Adipose tissue (tissue), 3 donors: ENCODE results near the gene PITX3. TPM values are rescaled to one million over a fixed set of nuclear protein-coding genes. Genes with fewer than 3 reads are reported as not detected.
A peak's percentile ranks its signal among the peaks of the same experiment; 100 is the strongest.
"Not testable (repeated sequence)": the region's sequence is repeated elsewhere in the genome, so short reads cannot be mapped to it uniquely, and the experiment has no call there.

ENCODE experiments used
- H3K27ac ChIP-seq: one replicate; pipeline ENCODE4 v1.5.1; 2013; ENCODE audit warnings: low read depth, low read length
- WGBS, 3 donors: extraction: QIAGEN DNeasy Blood & Tissue Kit; methylation state at CpG; one replicate each; pipeline ENCODE4 v1.1.7; 2013; 5-methylcytosine and 5-hydroxymethylcytosine counted together
- polyA plus RNA-seq, 3 donors: library from polyadenylated mRNA; stranded (reverse); fragments of 200-250 nt; gene quantifications; one replicate each; pipeline ENCODE4 v1.2.3, GENCODE V29; 2013
- donor health status: healthy with polysubstance abuse.
- donor health status: Bipolar disorder and iron deficiency.
- donor health status: healthy.

Gene PITX3
- polyA plus RNA-seq, 3 donors = 0.36 TPM; not detected in 2

DNA sequence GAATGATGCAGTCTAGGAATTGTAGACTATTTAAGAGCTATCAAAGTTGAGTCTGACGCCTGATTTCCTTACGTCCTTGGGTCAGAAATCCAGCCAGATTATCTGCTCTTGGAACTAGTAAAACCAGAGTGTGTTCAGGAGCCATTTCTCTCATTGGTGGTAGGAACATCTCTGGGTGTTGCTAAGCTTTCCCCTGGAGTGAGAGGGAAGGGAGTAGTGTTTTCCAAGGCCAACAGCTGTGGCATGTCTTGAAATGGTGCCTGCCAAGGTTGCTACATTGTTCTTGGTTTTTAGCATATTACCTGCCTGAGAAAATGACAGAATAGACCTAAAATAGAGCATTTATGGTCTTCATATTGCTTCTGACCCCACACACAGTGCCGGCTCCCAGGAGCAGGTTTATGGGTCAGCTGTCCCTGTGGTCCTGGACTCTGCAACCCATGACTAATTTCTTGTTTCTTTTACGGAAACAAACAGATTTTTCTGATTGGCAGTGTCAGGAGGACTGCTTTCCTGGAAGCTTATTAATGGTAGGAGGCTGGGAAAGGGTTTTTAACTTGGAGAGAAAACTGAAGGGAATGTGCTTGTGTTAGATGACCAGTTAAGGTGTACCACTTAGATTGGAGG lies 21.5 kb upstream of the PITX3 start:
- 60 to 84% (median 79%) methylated on average over 4 of the region's 4 CpGs for WGBS, 3 donors
- H3K27ac ChIP-seq = no peak overlapping the region

DNA sequence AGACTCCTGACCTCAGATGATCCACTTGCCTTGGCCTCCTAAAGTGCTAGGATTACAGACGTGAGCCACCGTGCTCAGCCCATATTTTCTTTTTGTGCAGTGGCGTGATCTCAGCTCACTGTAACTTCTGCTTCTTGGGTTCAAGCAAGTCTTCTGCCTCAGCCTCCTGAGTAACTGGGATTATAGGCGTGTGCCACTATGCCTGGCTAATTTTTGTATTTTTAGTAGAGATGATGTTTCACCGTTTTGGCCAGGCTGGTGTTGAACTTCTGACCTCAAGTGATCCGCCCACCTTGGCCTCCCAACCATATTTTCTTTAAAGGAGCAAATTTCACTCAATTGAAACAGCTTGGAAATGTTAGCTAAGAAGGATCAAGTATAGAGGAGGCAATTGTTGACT lies 20.5 kb upstream of the PITX3 start:
- H3K27ac ChIP-seq = no peak overlapping the region
- WGBS, 3 donors = 68 to 75% (median 70%) methylated on average over 6 of the region's 6 CpGs

DNA sequence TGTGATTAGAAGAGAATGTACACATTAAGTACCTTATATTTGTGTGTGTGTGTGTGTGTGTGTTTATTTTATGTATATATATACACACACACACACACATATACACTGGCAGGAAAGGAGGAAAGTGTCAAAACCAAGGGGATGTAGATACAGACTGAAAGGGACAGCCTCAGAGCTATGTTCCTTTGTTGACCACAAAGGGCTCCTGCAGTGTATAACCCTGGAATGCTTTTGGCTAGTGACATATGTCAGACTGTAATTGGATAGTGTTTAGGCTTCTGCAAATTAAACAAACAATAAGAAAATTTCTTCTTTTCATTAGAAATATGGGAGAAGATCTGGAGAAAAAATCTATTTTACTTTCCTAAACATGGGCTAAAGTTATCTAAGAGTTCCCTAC lies 19.9 kb upstream of the PITX3 start:
- no peak overlapping the region for H3K27ac ChIP-seq

DNA sequence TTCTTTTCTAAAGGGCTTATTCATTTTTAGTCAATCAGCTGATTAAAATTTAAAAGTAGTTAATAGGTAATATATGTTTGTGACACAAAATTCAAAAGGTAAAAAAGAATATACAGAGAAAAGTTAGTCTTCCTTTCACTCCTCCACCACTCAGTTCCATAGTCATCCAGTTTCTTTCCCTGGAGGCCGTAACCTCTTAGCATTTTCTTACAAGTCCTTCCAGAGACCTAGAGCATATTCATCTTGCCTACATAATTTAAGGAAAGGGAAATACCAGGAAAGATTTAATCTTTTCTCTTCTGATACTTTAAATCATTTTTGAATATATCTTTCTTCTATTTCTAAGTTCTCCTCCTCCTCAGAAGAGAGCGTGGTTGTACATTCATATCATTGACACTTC lies 14.1 kb upstream of the PITX3 start:
- no peak overlapping the region for H3K27ac ChIP-seq
- WGBS, 3 donors = 95 to 97% (median 95%) methylated on average over 2 of the region's 2 CpGs

DNA sequence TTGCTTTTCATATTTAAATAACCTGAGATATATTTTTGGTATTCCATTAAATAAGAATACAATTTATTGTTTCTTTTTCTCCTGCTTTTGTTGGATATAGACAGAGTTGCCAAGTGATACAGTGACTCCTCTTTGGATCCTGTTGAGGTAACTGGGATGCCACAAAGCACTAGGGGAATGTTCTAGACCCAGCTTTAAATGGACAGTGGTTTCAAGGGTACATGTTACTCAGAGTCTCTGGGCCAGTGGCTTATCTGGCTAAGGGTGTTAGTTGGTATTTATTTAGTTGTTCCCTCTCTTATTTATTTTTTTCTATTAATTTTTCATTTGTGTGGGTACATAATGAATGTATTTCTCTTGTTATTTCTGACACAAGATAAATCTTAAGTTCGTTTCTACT lies 13.1 kb upstream of the PITX3 start:
- no peak overlapping the region for H3K27ac ChIP-seq
- WGBS, 3 donors = 49 to 93% (median 78%) methylated on average over 1 of the region's 1 CpG

DNA sequence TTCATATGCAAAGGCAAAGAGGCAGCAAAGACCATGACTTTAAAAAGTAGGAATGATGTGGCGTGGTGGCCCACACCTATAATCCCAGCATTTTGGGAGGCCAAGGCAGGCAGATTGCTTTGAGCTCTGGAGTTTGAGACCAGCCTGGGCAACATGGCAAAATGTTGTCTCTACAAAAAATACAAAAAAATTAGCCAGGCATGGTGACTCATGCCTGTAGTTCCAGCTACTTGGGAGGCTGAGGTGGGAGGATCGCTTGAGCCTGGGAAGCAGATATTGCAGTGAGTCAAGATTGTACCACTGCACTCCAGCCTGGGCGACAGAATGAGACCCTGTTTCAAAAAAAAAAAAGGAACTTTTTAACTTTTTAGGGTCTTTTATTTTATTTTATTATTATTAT lies 11.2 kb upstream of the PITX3 start:
- H3K27ac ChIP-seq = not testable (repeated sequence)
- WGBS, 3 donors = 89 to 100% (median 93%) methylated on average over 3 of the region's 3 CpGs

DNA sequence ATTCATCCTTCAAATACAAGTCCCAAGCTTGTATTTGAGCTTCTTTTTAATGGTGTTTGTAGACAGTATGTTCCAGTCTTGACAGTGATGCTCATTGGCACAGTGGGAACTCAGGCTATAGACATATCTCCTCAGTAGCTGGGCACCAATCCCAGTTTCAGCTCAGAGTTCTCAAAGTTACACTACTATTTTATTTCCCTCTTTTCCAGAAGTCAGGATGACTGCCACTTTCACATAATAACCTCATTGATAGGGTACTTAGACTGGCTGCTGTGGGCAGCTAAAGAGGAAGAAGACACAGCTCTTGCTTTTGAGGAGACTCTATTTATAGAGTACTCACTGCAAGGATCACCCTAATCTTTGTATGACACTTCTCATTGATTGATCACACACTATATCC lies 6.4 kb upstream of the PITX3 start:
- no peak overlapping the region for H3K27ac ChIP-seq

DNA sequence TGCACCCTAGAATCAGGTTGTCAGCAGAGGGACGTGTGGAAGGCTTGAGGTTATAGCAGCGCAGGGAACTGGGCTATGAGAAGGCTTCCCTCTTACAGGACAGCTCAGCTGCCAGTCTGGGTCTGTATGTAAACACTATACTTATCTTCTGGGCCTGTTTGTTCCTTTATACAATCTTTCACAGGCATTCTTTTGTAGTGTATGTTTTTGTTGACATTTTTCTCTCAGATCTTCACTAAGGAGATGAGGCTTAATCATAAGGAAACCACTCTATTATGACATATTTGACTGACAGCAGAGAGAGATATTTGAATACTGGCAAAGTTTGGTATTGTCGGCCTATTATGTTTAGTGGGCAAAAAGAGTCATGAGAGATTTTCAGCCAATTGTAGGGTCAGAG lies 4.9 kb upstream of the PITX3 start:
- WGBS, 3 donors = 4 to 23% (median 19%) methylated on average over 3 of the region's 3 CpGs
- H3K27ac ChIP-seq = no peak overlapping the region

DNA sequence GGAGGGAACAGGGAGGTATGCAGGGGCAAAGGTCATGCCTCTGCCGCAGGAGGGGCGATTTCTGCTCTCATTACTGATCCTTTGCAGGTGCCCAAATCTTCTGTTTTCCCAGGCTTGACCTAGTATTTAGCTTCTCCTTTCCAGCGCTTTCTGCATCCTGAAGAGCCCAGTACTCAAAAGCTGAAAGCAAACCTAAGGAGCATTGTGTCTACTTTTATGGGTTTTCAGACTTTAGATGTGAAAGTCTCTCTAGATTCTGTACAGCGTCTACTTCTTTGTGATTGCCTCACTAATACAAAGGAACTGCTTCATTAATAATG lies 4.6 kb upstream of the PITX3 start:
- WGBS, 3 donors = 1% methylated on average over 4 of the region's 4 CpGs
- peak overlapping the region; percentile 38 for H3K27ac ChIP-seq

DNA sequence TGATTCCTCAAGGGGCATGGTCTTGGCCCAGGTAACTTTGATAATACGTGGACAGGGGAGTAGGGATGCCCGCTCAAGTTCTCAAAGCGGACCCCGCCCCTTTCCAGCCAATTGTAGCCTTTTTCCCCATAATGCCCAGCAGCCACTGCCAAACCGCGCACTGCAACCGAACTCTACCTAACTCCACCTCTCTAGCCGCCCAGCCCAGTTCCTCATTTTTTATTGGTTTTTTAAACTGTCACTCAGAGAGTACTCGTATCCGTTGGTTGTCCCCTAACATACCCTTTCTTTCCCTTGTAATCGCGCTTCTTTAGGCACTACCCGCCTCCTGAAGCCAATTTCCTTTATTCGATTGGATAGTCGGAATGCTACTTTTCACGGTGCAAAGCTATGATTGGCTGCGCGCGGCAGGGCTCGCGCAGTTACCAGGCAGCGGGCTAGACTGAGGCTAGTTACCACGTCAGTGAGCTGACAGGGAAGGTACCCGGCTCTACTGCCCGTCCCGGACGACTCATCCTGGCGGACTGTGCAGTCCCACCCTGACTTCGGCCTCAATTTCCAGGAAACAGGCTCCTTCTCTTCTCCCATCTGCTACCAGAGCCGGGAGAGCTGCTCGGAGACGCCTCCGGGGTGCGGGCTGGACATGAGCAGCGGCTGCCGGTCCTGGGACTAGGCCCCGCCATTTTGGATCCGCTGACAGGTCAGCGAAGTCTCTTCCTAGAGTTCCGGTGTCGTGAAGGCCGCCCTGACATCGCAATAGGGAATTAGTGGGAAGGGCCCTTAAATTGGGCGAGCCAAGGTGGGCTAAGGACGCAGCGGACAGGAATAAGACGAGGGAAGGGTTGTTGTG lies 4.0 kb upstream of the PITX3 start, which contains the start of gene GBF1:
GBF1 (plus strand) TSS at position 451 of the 850 bp plus-strand sequence. CDS start 13,407 bp downstream, outside the sequence.
- 0% methylated on average over 47 of the region's 47 CpGs for WGBS, 3 donors
- H3K27ac ChIP-seq = peak within 1 kb of the TSS; percentile 38

DNA sequence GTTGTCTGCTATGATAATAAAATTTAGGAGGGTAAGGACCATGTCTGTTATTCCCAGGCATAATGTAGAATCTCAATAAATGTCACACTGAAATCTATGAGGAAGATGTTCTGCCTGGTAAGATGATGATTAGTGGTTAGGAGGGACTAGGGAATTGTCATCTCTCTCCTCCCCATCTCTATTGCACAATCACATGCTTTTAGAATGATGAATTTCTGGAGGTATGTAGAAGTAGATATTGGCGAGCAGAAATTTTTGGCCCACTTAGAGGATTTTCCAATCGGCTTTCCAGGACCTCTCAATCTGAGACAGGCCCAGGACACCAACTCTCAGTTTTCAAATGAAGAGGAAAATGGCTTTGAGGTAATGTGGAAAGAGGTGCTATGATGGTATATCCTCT lies 2.0 kb upstream of the PITX3 start:
- WGBS, 3 donors = 68 to 84% (median 70%) methylated on average over 2 of the region's 2 CpGs
- H3K27ac ChIP-seq = no peak overlapping the region

DNA sequence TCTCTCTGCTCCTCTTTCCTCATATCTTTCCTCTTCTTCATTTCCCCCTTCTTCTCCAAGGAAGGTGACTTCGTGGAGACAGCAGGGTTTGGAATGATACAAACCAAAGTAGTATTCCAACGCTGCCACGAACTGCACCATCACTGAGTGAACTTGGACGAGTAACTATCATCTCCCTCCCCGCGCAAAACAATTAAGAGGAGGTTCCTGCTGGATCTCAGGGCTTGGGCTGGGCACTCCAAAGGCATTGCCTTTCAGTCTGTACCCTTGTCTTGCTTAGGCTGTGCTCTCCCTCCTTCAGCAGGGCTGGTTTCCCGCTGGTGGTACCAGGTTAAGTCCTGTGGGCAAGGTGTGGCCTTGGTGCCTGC lies 790 bp upstream of the PITX3 start:
- no peak overlapping the region for H3K27ac ChIP-seq
- 21 to 28% (median 22%) methylated on average over 7 of the region's 7 CpGs for WGBS, 3 donors

DNA sequence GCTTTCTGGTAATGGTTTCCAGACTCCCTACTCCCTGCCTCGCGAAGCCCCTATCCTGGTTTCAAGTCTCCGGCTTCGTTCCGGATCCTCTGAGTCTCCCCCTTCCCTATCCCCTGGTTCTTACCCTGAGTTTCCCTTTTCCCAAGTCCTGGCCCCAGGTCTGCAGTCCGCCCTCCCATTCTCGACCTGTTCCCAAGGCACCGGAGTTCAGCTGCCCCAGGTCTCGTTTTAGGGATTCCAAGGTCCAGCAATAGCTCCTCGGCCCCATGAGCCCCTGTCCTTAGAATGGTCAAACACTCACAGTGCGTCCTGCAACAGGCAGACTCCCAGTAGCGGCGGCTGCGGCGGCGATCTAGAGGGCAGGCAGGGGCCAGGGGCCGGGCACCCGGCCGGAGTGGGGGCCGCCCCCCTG lies 274 bp downstream of the PITX3 start:
- H3K27ac ChIP-seq = no peak overlapping the region
- 2 to 3% (median 3%) methylated on average over 16 to 20 of the region's 20 CpGs for WGBS, 3 donors

DNA sequence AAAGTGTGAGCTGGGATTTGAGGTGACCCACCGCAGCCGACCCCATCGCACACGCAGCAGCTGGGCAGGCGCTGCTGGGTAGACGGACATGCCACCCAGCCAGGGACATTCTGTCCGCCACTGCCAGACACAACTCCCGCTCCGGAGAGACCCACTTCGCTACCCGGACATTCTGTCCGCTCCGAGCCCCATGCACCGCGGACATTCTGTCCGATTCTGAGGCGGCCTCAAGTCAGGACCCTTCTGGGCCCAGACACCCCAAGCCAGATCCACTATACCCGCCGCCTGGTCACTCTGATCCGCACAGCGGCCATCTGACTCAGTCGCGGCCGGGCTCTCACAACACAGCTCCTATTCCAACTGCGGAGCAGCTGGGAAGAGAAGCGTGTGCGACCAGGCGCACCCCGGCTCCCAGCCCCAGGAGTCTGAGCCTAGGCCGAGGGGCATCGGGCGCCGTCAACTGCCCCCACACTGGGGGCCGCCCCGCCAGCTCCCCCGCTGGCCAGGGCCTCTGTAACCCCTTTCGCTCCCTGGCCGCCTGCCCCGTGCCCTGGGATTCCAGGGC lies 763 bp downstream of the PITX3 start:
- 24 to 36% (median 25%) methylated on average over 39 of the region's 39 CpGs for WGBS, 3 donors
- H3K27ac ChIP-seq = no peak overlapping the region

DNA sequence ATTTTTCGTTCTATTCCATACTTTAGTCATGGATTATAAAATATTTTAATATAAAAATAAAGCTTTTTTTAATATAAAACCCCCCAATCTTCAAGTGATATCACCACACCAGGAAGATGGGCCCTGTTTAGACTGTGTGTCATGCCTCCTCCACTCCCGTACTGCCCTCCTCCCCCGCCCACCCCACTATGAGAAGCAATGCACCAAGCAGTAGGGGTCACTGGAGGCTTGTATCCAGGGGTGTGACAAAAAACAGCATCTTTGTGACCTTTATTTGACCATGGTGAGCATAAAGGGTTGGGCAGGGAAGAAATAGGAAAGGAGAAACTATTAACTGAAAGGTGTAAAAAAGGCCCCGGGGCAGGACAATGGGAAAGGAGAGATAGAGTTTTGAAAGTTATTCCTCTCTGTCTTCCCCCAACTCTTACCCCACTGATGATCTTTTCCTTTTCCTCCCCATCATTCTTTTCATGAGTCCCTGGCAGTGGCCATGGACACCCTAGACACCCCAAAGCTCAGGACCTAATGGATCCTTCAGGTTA lies 3.5 kb downstream of the PITX3 start:
- no peak overlapping the region for H3K27ac ChIP-seq
- 63 to 86% (median 70%) methylated on average over 3 to 4 of the region's 4 CpGs for WGBS, 3 donors

DNA sequence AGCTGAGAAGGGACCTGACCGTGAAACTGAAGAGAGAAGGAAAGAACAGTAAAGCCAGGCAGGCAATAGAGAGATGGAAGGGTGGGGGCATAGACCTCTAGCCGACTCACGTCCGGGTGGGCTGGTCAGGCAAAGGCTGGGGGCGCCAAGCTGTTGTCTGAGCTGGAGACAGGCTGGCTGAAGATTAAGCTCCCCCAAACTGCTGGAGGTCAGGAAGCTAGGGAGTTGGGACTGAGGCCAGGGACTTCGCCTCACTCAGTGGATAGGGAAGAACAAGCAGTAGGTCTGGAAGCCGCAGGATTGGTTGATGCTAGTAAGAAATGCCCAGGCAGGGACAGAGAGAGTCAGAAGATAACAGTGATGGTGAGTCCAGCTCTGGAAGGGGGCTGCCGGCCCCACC lies 5.3 kb downstream of the PITX3 start:
- H3K27ac ChIP-seq = no peak overlapping the region
- WGBS, 3 donors = 56 to 67% (median 61%) methylated on average over 8 of the region's 8 CpGs

DNA sequence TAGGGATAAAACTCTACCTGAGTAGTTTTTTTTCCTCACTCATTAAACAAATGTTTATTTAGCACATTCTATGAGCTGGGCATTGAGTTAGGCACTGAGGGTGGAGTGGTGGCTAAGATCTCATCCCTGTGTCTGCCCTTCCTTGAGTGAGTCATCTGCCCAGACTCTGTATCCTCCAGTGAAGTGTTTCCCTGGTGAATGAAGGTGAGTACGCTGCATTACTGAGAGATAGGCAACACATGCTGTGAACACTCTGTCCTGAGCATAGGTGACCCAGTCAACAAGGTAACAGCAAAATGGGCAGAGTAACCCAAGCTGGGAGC lies 5.8 kb downstream of the PITX3 start:
- 96 to 100% (median 97%) methylated on average over 1 of the region's 1 CpG for whole genome bisulfite sequencing, 3 donors
- H3K27ac ChIP-seq = no peak overlapping the region

DNA sequence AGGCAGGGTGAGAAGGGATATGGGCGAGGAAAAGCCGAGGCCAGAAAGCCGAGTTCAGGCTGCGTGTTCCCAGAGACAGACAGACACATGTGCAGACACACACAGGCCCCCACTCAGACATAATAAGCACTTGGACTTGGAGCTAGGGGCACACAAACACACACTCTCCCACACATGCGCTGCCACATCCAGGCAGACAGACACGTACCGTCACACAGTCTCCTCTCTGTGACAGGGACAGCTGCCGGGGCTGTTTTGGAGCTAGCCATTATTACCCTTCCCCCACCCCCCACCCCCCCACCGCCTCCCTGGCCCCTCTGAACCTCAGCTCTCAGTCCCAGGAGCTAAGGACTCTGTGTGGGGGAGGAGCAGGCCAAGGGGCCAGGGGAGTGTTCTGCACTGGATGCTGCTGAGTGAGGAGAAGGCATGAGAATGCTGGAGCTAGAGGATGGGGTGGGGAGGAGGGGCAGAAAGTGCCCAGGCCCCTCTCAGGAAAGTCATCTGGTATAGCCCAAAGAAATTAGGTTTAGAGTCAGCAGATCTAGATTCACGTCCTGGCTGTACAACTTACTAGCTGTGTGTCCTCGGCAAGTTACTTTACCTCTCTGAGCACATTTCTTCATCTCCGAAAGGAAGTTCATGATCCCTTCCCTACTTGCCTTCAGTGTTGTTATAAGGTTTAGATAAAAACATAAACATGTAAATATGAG lies 6.3 kb downstream of the PITX3 start:
- H3K27ac ChIP-seq = no peak overlapping the region
- WGBS, 3 donors = 79 to 80% (median 80%) methylated on average over 11 to 12 of the region's 12 CpGs

DNA sequence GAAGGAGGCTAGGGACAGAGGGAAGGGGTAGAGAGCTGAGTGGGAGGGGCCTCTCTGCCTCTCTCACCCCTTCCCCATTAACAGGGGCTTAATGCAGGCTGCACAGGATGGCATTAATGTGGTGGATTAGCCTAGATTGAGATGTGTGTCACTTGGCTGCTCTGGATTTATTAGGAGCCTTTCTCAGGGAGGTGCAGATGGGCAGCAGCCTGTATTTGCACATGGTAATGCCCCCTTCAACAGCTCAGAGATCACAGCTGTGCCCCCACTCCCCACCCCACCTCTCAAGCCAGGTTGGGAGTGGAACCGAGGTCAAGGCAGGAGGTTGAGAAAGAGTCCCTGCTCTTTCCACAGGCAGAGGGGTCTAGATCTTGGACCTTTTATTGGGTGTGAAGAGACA lies 7.3 kb downstream of the PITX3 start:
- WGBS, 3 donors = 62 to 94% (median 67%) methylated on average over 1 of the region's 1 CpG

More for the DNA sequence above, 7.3 kb downstream of the PITX3 start:
- no peak overlapping the region for H3K27ac ChIP-seq
